ENCODE results near the gene SCUBE3.

Gene SCUBE3

GRCh38 chr6:35230498-35230897 lies 16.7 kb downstream of the SCUBE3 start:
- no peaks in the 10 kb centered on the region for H3K27me3 ChIP-seq (ENCODE audit: insufficient read depth, poor library complexity, severe bottlenecking)
- no peak for DNase-seq (ENCODE audit: low read depth in 1 of 2, low spot score in 1 of 2)
- H3K4me3 ChIP-seq (replicated peaks; ENCODE audit: insufficient read depth, low read length), result no peak overlapping the region
- no peak for TF ChIP-seq REST (IDR thresholded peaks at IDR 0.05; ENCODE audit: insufficient replicate concordance, low read depth)
- TF ChIP-seq SPI1 (IDR thresholded peaks at IDR 0.05; ENCODE audit: borderline replicate concordance, low read depth), result no peak
- H3K27ac ChIP-seq (replicated peaks), result no peak overlapping the region

GRCh38 chr6:35230950-35231349 lies 17.2 kb downstream of the SCUBE3 start:
- no peak for DNase-seq (ENCODE audit: low read depth in 1 of 2, low spot score in 1 of 2)
- Histone ChIP-seq H3K27me3 (ENCODE audit: insufficient read depth, poor library complexity, severe bottlenecking) (no peaks in the 10 kb centered on the region), H3K4me3 (replicated peaks; ENCODE audit: insufficient read depth, low read length) (no peak overlapping the region), H3K27ac (replicated peaks) (no peak overlapping the region)
- no peak for TF ChIP-seq REST (IDR thresholded peaks at IDR 0.05; ENCODE audit: insufficient replicate concordance, low read depth)
- TF ChIP-seq GABPA (IDR thresholded peaks at IDR 0.05; ENCODE audit: low read depth), result no peak
- TF ChIP-seq SPI1 (IDR thresholded peaks at IDR 0.05; ENCODE audit: borderline replicate concordance, low read depth), result no peak
- TF ChIP-seq POLR2AphosphoS5 (IDR thresholded peaks at IDR 0.05; ENCODE audit: low read depth), result no peak
- TF ChIP-seq CTCF (IDR thresholded peaks at IDR 0.05; ENCODE audit: insufficient read depth, low read length), result no peak

GRCh38 chr6:35231563-35231962 lies 17.8 kb downstream of the SCUBE3 start:
- no peak for DNase-seq (ENCODE audit: low read depth in 1 of 2, low spot score in 1 of 2)
- TF ChIP-seq POLR2AphosphoS5 (IDR thresholded peaks at IDR 0.05; ENCODE audit: low read depth) (no peak), GABPA (IDR thresholded peaks at IDR 0.05; ENCODE audit: low read depth) (no peak), SPI1 (IDR thresholded peaks at IDR 0.05; ENCODE audit: borderline replicate concordance, low read depth) (no peak), CTCF (IDR thresholded peaks at IDR 0.05; ENCODE audit: insufficient read depth, low read length) (no peak), REST (IDR thresholded peaks at IDR 0.05; ENCODE audit: insufficient replicate concordance, low read depth) (no peak)
- Histone ChIP-seq H3K27ac (replicated peaks) (no peak overlapping the region), H3K4me3 (replicated peaks; ENCODE audit: insufficient read depth, low read length) (no peak overlapping the region), H3K27me3 (ENCODE audit: insufficient read depth, poor library complexity, severe bottlenecking) (no peaks in the 10 kb centered on the region)

GRCh38 chr6:35234901-35235300 lies 21.1 kb downstream of the SCUBE3 start:
- TF ChIP-seq CTCF (IDR thresholded peaks at IDR 0.05; ENCODE audit: insufficient read depth, low read length) (no peak), SPI1 (IDR thresholded peaks at IDR 0.05; ENCODE audit: borderline replicate concordance, low read depth) (no peak), REST (IDR thresholded peaks at IDR 0.05; ENCODE audit: insufficient replicate concordance, low read depth) (no peak), POLR2AphosphoS5 (IDR thresholded peaks at IDR 0.05; ENCODE audit: low read depth) (no peak), GABPA (IDR thresholded peaks at IDR 0.05; ENCODE audit: low read depth) (no peak)

More at GRCh38 chr6:35234901-35235300, 21.1 kb downstream of the SCUBE3 start:
- Histone ChIP-seq H3K27ac (replicated peaks) (no peak overlapping the region), H3K27me3 (ENCODE audit: insufficient read depth, poor library complexity, severe bottlenecking) (no peaks in the 10 kb centered on the region), H3K4me3 (replicated peaks; ENCODE audit: insufficient read depth, low read length) (no peak overlapping the region)
- DNase-seq (ENCODE audit: low read depth in 1 of 2, low spot score in 1 of 2), result no peak

Data from HL-60 (cell line).